ENCODE results near the gene TRAF1.

DNA sequence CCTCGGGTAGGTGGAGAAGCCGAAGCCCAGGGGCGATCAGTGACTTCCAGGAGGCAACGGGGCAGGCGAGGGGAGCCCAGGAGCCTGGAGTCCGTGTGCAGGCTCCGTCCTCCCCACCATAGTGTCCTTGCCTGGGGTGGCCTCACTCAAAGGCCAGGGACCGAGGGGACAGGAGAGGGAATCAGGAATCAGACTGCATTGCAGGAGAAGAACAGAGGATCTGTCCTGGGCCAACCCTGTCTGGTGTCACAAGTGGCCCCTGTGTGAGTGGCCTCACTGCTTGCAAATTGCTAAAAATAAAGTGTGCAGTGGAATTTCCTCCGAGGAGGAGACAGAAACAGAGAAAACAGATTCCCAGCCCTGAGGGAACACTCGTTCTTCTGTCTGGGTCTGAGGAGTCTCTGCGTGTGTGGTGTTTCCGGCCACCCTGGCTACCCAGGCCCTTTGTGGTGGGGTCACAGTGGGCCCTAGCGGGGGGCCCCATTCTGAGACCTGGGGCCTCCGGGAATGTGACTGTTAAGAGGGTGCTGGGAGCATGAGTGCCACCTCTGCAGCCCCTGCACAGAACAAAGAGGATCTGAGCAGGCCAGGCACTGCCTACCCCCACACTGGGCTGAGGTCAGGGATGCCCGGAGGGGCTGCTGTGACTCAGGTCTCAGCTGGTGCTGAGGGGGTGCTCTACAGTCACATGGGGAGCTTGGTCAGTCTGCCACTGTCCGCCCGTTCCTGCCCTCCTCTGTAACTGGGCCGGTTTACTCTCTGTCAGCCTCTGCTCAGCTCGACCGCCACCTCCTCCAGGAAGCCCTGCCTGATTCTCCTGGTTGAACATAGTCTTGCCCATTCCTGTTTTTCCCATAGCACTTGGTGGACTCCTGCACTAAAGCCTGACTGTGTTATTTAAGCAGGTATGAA is 7.4 kb downstream of the TRAF1 start:
- TF ChIP-seq, protein P1, sequence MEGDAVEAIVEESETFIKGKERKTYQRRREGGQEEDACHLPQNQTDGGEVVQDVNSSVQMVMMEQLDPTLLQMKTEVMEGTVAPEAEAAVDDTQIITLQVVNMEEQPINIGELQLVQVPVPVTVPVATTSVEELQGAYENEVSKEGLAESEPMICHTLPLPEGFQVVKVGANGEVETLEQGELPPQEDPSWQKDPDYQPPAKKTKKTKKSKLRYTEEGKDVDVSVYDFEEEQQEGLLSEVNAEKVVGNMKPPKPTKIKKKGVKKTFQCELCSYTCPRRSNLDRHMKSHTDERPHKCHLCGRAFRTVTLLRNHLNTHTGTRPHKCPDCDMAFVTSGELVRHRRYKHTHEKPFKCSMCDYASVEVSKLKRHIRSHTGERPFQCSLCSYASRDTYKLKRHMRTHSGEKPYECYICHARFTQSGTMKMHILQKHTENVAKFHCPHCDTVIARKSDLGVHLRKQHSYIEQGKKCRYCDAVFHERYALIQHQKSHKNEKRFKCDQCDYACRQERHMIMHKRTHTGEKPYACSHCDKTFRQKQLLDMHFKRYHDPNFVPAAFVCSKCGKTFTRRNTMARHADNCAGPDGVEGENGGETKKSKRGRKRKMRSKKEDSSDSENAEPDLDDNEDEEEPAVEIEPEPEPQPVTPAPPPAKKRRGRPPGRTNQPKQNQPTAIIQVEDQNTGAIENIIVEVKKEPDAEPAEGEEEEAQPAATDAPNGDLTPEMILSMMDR (IDR thresholded peaks at IDR 0.05; ENCODE audit: insufficient read depth, low read length, poor library complexity, severe bottlenecking), result no peak
- TF ChIP-seq EZH2phosphoT487 (conservative IDR thresholded peaks at IDR 0.05; ENCODE audit: low read length), result no peak

Measured in SU-DHL-6 (cell line).